HepG2 (cell line): ENCODE data around the gene PTPRH. TPM values are rescaled to one million over a fixed set of nuclear protein-coding genes. Genes with fewer than 3 reads are reported as not detected.

Source experiments
- ATF7-NPFF ChIP-seq: sonication (generic); formaldehyde crosslinking; IDR thresholded peaks from 2 replicates; pipeline ENCODE4 v1.8.1; 2023; ENCODE audit warnings: mild to moderate bottlenecking, low read depth, missing genetic modification reagents, moderate library complexity
- CBX1 ChIP-seq: IDR thresholded peaks from one replicate; pipeline ENCODE4 v1.6.1; 2016; ENCODE audit warnings: antibody characterized with exemption, low read depth
- ETS1 ChIP-seq: sonication (generic); formaldehyde crosslinking; IDR thresholded peaks from 2 replicates; pipeline ENCODE4 v1.4.0; 2020; ENCODE audit warnings: missing genetic modification reagents
- KDM4B ChIP-seq: sonication (generic); formaldehyde crosslinking; IDR thresholded peaks from 2 replicates; pipeline ENCODE4 v1.4.0; 2020; ENCODE audit warnings: missing genetic modification reagents
- NR2F1 ChIP-seq, 2 experiments: fragments of 450-650 bp in 1 of 2; formaldehyde crosslinking in 1 of 2; IDR thresholded peaks; 2 replicates each; pipeline versions ENCODE4 v1.5.0 to v1.6.1; 2016 to 2020; ENCODE audit warnings: mild to moderate bottlenecking in 1 of 2, missing compliant biosample characterization in 1 of 2, missing genetic modification reagents in 1 of 2, moderate library complexity in 1 of 2
- NR2F6 ChIP-seq, 2 experiments: IDR thresholded peaks; 2 replicates each; pipeline ENCODE4 v1.6.1; 2016; ENCODE audit warnings: antibody characterized with exemption in 1 of 2, mild to moderate bottlenecking in 1 of 2
- RXRA ChIP-seq: sonication (generic); formaldehyde crosslinking; IDR thresholded peaks from 2 replicates; pipeline ENCODE4 v1.5.1; 2020; ENCODE audit warnings: missing genetic modification reagents
- SAP130 ChIP-seq: IDR thresholded peaks from 2 replicates; pipeline ENCODE4 v1.6.1; 2016; ENCODE audit warnings: low read depth
- TRIM22 ChIP-seq: fragments of 450-650 bp; IDR thresholded peaks from 2 replicates; pipeline ENCODE4 v1.6.1; 2017
- ZMAT5 ChIP-seq: sonication (generic); formaldehyde crosslinking; IDR thresholded peaks from 2 replicates; pipeline ENCODE4 v1.5.0; 2020; ENCODE audit warnings: mild to moderate bottlenecking, low read depth, missing genetic modification reagents, borderline replicate concordance
- ZNF282 ChIP-seq: fragments of 450-650 bp; IDR thresholded peaks from 2 replicates; pipeline ENCODE4 v1.6.1; 2018; ENCODE audit not compliant: partially characterized antibody
- ZNF354B ChIP-seq: sonication (generic); formaldehyde crosslinking; IDR thresholded peaks from 2 replicates; pipeline ENCODE4 v1.8.0; 2022; ENCODE audit warnings: mild to moderate bottlenecking, missing genetic modification reagents
- ZNF430 ChIP-seq: sonication (generic); formaldehyde crosslinking; IDR thresholded peaks from 2 replicates; pipeline ENCODE4 v1.9.0; 2021; ENCODE audit warnings: mild to moderate bottlenecking, missing genetic modification reagents
- ZNF44 ChIP-seq: sonication (generic); formaldehyde crosslinking; IDR thresholded peaks from 2 replicates; pipeline ENCODE4 v1.5.1; 2020; ENCODE audit warnings: mild to moderate bottlenecking, missing genetic modification reagents
- ZNF678 ChIP-seq: sonication (generic); formaldehyde crosslinking; IDR thresholded peaks from 2 replicates; pipeline ENCODE4 v1.4.0; 2020; ENCODE audit warnings: mild to moderate bottlenecking, missing genetic modification reagents
- ZNF724P ChIP-seq: sonication (generic); formaldehyde crosslinking; IDR thresholded peaks from 2 replicates; pipeline ENCODE4 v1.8.0; 2022; ENCODE audit warnings: missing genetic modification reagents, borderline replicate concordance
- ZNF746 ChIP-seq: sonication (generic); formaldehyde crosslinking; IDR thresholded peaks from 2 replicates; pipeline ENCODE4 v1.8.0; 2022; ENCODE audit warnings: mild to moderate bottlenecking, missing genetic modification reagents
- ZNF792 ChIP-seq: IDR thresholded peaks from 2 replicates; pipeline ENCODE4 v1.6.1; 2016
- ZNF841 ChIP-seq: sonication (generic); formaldehyde crosslinking; IDR thresholded peaks from 2 replicates; pipeline ENCODE4 v1.8.1; 2023; ENCODE audit warnings: missing genetic modification reagents, borderline replicate concordance
- polyA plus RNA-seq, 8 experiments: library from polyadenylated mRNA; depleted of rRNA in 3 of 8; stranded (reverse) in 7 of 8; unstranded in 1 of 8; fragments of >200 nt; fragmentation: Illumina TruSeq in 4 of 8; extraction: Trizol in 4 of 8; gene quantifications; 2 replicates each; pipeline versions ENCODE4 v1.2.1 to v1.2.3, GENCODE V29; 2011 to 2016; ENCODE audit warnings: low read depth in 4 of 8, missing spikeins in 1 of 8, mixed read lengths in 1 of 8; ENCODE audit not compliant: insufficient read depth in 1 of 8
- total RNA-seq, 5 experiments: library from RNA; depleted of rRNA; stranded (reverse); fragments of >200 nt; fragmentation: Illumina TruSeq; extraction: Trizol; gene quantifications; 2 replicates each; pipeline ENCODE4 v1.2.3, GENCODE V29; 2016; ENCODE audit warnings: low read depth in 1 of 5
- TF ChIP-seq, protein P1 (sequence below): sonication (generic); formaldehyde crosslinking; IDR thresholded peaks from 2 replicates; pipeline ENCODE4 v1.4.0; 2020; ENCODE audit warnings: missing genetic modification reagents
- TF ChIP-seq, protein P2 (sequence below): IDR thresholded peaks from 2 replicates; pipeline ENCODE4 v1.6.1; 2016; ENCODE audit warnings: missing compliant biosample characterization, missing genetic modification reagents, borderline replicate concordance
- TF ChIP-seq, protein P3 (sequence below): IDR thresholded peaks from 2 replicates; pipeline ENCODE4 v1.6.1; 2018; ENCODE audit warnings: missing genetic modification reagents

Gene PTPRH
- total and polyA plus RNA-seq, 2 of the 13 experiments (the other 11 are each of a cell fraction or from before 2014, with no cell fraction given), result 14.7 to 125 TPM

DNA sequence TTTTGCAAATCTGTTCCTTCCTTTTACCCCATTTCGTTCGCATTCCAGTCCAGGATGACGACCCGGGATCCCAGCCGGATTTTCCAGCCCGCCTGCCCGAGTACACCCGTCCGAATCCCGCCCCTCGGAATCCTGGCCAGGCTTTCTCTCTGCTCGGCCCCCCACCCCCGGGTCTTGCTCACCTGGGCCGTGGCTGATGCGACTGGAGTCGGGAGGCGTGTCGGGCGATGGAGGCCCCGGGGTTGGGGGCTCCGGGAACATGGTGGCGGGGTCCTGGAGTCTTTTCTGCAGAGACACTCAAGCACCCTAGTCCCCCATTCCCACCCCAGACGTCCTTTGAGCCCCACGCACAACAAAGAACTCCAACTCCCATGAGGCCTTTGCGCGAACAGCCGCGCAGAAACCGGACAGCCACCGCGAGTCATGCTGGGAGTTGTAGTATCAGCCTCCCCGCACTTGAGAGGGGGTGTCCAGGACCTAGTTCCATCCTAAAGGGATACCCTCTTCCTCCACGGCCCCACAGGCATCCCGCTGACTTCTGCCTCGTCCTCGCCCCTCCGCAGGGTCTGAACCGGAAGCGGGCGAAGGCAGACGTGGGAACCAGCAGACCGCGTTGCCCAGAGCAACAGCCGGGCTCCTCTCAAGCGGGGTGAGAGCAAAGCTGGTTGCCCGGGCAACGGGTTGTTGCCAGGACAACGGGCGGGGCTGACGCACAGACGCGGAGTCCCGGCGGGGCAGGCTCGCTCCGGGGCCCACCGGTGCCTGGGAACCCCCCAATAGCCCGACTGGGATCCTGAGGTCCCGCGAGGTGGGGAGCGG lies 30.3 kb downstream of the PTPRH start (continued):
- TF ChIP-seq ZNF841 (CRISPR knock-in tag) (no peak), KDM4B (CRISPR knock-in tag) (no peak), TRIM22 (no peak), ZNF792 (no peak), ZNF430 (CRISPR knock-in tag) (no peak), CBX1 (no peak), ZNF724P (CRISPR knock-in tag) (0 out of 2 replicates have a peak, but pooled peaks have one; percentile 19), ZNF282 (no peak), ZNF354B (no peak), ZNF44 (no peak), ETS1 (no peak), ZNF746 (no peak), RXRA (CRISPR knock-in tag) (no peak), ZNF678 (no peak), ZMAT5 (no peak), NR2F1 (CRISPR knock-in tag; IDR thresholded peaks at IDR 0.05) (no peak), SAP130 (CRISPR knock-in tag) (peak; percentile 29; the same call in 1 of the 2 replicates), ATF7-NPFF (no peak; the same call in 1 of the 2 replicates), NR2F6 (IDR thresholded peaks at IDR 0.05) (no peak), NR2F6 (CRISPR knock-in tag; IDR thresholded peaks at IDR 0.05) (no peak)
- TF ChIP-seq, protein P1, sequence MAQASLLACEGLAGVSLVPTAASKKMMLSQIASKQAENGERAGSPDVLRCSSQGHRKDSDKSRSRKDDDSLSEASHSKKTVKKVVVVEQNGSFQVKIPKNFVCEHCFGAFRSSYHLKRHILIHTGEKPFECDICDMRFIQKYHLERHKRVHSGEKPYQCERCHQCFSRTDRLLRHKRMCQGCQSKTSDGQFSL (CRISPR knock-in tag), result no peak
- TF ChIP-seq, protein P2, sequence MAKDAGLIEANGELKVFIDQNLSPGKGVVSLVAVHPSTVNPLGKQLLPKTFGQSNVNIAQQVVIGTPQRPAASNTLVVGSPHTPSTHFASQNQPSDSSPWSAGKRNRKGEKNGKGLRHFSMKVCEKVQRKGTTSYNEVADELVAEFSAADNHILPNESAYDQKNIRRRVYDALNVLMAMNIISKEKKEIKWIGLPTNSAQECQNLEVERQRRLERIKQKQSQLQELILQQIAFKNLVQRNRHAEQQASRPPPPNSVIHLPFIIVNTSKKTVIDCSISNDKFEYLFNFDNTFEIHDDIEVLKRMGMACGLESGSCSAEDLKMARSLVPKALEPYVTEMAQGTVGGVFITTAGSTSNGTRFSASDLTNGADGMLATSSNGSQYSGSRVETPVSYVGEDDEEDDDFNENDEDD (CRISPR knock-in tag), result no peak
- TF ChIP-seq, protein P3, sequence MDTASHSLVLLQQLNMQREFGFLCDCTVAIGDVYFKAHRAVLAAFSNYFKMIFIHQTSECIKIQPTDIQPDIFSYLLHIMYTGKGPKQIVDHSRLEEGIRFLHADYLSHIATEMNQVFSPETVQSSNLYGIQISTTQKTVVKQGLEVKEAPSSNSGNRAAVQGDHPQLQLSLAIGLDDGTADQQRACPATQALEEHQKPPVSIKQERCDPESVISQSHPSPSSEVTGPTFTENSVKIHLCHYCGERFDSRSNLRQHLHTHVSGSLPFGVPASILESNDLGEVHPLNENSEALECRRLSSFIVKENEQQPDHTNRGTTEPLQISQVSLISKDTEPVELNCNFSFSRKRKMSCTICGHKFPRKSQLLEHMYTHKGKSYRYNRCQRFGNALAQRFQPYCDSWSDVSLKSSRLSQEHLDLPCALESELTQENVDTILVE (CRISPR knock-in tag), result no peak
